HG02943 (cell line): ENCODE results near the gene CPLX4.
A peak's percentile ranks its signal among the peaks of the same experiment; 100 is the strongest.

Source experiments
- ATAC-seq: cut with Tn5 transposase; IDR thresholded peaks from one replicate; pipeline ENCODE4 v1.9.1; 2021; ENCODE audit warnings: mild to moderate bottlenecking, low read depth, moderate library complexity; ENCODE audit not compliant: unreplicated experiment

Gene CPLX4

DNA sequence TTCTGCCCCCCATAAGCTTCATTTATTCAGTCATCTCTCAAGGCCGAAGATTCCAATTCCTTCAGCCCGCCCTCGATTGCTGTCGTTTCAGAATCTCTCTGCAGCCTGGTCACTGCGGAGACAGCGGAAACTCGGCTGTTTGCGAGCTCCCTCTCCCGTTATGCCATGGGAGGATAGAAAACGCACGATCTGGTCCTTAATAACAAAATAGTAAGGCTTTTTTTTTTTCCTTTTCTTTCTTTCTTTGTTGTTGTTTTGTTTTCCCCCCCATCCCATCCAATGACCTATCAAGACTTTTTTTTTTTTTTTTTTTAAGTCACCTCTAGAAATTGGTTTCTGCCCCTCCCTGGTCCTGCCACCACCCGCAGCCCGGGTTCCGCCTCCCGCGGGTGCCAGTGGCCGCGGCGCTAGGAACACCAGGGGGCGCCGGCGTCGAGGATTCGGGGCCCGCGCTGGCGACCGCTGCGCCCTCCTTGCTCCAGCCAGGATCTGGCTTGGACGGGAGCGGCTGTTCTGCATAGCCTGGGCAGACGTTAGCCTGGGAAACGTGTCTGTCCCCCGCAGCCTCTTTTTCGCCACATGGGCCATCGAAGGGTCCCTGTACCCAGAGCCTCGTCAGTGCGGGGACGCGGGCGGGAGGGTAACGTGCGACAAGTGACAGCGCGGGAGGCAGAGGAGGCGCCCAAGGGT lies 10.1 kb downstream of the CPLX4 start:
- ATAC-seq = no peak

DNA sequence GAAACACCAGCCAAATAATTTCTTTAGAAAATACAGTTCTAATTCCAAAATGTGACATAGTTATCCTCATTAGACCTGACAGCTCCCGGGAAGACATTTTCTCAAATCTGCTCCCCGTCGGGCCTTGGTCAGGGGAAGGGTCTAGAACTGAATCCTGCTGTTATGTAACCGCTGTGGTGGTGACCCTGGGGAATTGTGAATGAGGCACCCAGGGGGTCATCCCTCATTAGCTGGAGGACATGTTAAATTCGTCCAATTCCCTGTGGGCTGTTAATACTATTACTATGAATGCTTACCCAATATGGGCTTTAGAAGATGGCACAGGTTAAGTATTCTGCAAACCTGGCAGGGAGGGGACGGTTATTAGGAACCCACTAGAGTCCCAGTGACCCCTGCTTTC lies 11.8 kb downstream of the CPLX4 start:
- ATAC-seq = no peak

DNA sequence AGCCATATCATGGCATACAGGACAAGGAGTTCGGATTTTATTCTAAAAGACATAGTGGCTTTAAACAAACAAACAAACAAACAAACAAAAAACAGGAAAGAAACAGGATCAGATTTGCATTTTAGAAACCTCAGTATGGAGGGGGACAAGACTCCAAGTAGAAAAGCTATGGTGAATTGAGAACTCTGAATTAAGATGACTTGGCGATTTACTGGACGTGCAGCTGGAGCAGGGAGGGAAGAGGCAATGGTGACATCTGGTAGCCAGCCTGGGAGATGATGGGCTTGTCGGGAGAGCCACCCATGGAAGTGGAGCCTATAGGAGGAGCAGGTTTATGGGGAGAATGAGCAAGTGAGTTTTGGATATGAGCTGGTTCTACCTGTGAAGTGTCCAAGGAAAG lies 13.2 kb downstream of the CPLX4 start:
- ATAC-seq = no peak

GRCh38 chr18:59303656-59304195 lies 14.7 kb downstream of the CPLX4 start:
- ATAC-seq = no peak

DNA sequence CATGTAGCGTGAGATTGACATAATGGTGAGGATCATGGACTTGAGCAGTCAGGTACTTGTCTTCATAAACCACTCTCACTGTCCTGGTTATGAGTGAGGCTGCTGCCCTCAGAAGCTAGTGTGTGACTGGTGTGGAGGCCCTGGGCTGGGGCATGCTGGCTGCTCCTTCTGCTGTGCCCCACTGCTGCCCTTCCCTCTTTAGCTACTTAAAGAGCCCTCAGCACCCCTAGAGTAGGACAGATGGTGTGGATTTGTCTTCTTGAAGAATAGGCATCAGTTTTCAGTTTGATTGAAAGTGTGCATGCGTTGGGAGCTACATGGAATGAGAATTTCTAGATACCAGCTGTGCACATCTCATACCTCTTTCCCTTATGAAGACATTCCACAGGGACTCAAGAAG lies 15.4 kb downstream of the CPLX4 start:
- ATAC-seq = no peak

DNA sequence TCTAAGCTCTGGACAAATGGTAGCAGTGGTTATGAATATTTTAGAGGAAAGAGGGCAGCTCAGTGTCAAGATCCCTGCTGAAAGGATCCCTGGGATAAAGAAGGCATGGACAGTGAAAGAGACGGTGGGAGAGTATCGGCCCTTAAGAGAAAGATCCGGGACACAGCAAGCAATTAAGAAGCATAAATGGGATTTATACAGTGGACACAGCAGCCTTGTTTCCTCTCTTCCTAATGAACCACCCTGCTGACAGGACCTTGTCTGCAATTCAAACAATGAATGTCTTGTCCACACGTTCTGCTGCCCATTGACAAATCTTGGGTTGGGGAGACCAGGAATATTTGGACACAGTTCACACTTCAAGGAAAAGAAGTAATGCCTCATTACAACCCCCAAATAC lies 16.5 kb downstream of the CPLX4 start:
- ATAC-seq = no peak

DNA sequence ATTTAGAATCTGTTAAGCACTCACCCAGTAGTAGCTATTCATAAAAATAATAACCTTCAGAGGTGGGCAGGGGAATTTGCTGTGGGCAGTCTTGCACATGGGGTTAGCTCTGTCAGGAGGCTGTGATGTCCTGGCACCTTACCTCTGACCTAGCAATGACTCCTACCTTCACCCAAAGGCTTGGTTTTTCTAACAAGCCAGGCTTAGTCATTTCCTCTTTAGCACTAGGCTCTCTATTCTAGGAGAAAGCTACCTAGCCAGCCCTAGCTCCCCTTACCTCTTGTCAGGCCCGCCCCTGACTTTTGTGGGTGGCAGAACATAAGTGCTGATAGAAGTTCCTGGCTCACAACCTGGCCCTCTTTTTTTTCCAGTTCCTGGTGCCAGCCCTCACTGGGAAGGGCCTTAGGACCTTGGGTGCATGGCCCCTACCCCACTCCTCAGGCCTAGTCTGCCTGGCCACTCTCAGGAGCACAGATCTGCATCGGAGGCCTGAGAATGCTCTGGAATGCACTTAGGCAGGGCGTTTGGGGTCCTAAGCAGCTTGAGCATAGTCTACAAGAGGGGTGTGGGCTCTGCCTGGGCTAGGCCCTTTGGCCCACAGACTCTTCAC lies 17.7 kb downstream of the CPLX4 start:
- ATAC-seq = no peak

- no peak for ATAC-seq
Observed at GRCh38 chr18:59298871-59299270, 19.6 kb downstream of the CPLX4 start.

DNA sequence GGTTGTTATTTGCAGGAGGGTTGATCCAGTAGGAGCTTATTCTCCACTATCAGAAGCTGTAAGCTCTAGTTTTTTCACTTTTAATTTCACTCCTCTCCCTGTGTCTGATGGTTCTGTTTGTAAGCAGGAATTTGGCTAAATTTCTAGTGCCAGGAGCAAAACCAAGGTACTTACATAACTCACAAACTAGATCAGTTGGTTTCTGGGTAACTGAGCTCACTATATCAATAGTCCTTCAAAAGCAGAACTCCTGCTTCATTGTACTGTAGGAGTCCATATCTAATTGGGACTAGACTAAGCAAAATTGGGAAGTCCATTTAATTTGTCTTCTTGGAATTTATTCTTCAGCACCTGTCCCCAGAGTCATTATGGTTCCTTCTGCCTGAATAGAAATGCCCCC lies 25.1 kb downstream of the CPLX4 start:
- ATAC-seq = no peak

- ATAC-seq = no peak
Observed at GRCh38 chr18:59286341-59286740, 32.1 kb downstream of the CPLX4 start.

- no peak for ATAC-seq
Observed at GRCh38 chr18:59282341-59282740, 36.1 kb downstream of the CPLX4 start.

DNA sequence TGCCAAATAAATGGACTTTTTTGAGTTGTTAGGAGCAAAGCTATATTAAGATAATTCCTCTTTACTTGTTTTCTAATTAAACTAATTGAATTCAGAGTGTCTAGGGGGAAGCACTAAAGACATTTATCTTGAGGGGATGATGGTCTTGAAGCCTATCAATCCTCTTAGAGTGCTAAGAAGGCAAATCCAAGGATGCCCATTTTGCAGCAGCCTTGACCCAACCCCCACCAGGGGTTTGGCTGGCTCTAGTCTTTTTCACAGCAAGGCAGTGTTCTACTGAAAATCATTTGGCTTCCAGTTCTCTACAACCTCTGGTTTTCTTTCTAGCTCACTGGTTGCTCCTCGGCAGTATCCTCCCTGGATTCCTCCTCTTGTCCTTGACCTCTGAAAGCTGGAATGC lies 38.7 kb downstream of the CPLX4 start:
- ATAC-seq = no peak

DNA sequence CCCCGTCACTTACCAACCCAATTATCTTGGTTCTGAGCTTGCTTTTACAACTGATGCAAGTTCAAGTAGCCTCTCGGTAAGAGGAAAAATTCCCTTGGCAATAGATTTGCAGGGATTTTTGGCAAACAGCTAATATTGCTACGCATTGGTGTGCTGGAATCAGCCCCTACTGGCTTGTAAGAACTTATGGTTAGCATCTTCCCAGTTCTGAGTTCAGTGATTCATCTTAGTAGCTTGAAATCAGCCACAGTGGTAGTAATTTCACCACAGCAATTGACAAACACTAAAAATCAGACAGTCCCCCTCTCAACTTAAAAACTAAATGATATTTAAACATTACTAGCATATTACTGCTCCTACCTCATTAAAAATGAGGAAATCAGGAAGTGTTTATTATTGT lies 39.3 kb downstream of the CPLX4 start:
- no peak for ATAC-seq

DNA sequence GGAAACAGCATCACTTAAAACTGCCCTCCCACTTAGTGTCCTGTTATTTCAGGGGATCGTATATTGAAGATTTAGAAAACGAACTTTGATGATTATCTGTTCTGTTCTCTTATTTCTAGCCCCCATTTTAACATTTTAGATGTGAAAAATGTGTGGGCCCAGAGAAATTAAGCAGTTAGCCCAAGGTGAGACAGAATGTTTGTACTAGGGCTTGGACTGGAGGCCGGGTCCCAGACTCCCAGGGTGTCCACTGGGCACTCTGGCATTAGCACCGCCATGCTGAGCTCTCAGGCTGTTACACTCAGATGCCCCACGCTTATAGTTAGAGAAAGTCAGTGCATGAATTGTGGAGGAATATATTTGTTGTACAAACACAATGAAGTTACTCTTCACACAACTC lies 39.7 kb downstream of the CPLX4 start:
- ATAC-seq = no peak

DNA sequence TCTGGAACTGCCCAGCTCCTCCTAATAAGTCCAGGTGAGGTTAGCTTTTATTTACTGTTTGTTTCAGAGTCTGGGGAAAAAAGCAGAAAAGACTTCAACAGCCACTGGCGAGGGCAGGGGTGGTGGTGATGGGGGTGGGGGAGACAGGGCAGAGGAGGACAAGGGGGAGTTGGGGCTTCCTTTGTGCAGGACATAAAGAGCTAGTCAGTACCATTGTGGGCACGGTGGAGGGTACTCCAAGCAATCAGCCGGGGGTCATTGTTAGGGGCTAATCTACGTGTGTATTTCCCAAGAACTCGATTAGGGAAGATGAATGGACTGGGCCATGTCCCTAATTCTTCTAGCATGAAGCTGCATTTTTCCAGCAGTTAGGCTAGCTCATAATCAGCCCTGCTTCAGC lies 42.4 kb downstream of the CPLX4 start:
- no peak for ATAC-seq

GRCh38 chr18:59275406-59275949 lies 43.0 kb downstream of the CPLX4 start:
- no peak for ATAC-seq

GRCh38 chr18:59274533-59274928 lies 43.9 kb downstream of the CPLX4 start:
- ATAC-seq = no peak

GRCh38 chr18:59273759-59274532 lies 44.5 kb downstream of the CPLX4 start:
- no peak for ATAC-seq

DNA sequence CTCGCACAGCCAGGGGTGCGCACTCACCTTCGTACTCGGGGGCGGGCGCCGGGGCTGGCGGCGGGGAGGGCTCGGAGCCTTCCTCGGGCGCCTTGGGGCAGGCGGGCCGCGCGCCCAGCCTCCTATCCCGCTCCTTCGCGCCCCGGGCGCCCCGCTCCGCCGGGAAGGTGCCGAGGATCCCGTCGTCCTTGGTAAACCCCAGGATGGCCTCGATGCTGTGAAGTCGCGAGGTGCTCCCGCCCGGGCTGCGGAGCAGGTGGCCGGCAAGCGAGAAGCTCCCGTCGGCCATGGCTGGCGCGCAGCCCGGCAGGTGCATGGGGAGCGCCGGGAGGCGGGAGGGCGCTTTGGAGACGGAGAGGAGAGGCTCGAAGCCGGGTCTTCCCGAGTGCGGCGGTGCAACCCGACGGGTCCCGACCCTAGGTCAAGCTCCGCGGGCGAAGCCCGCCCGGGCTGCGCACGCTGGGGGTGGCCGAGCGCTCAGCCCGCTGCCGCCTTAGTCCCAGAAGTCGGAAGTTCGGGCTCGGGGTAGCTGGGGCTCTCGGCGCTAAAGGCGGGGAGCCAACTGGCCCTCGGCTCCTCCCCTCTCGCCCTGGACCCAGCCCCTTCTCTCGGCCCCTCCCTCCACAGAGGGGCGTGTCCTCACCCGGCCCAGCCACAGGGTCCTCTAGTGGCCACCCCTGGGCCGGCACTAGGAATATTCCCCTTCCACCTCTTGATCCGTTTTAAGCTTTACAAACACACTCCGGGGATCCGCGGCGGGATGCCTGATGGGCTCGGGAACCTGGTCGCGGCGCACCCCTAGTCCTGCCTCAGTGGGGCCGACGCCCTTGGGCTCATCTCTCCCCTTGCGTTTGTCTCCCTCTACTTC lies 45.3 kb downstream of the CPLX4 start, which contains the start of gene RAX:
Gene RAX (minus strand): TSS at position 564 of the 868 bp plus-strand sequence. CDS start 248 bp downstream, at position 316.
- ATAC-seq = peak; percentile 78

GRCh38 chr18:59272221-59272888 lies 46.1 kb downstream of the CPLX4 start:
- ATAC-seq = no peak
